DMS53 treated with DMSO at 0.1 percent for 48 hours (cell line): ENCODE measurements around the gene CDH8.

Source experiments
- DNase-seq: peaks from one replicate; lab custom pipeline; 2025; ENCODE audit not compliant: unreplicated experiment; lab: John Stamatoyannopoulos, UW

The CDH8 gene

GRCh38 chr16:61659936-61660335 is 376.3 kb downstream of the CDH8 start:
- no peak for DNase-seq

GRCh38 chr16:61654962-61655361 is 381.3 kb downstream of the CDH8 start:
- no peak for DNase-seq

GRCh38 chr16:61653544-61653943 is 382.7 kb downstream of the CDH8 start:
- DNase-seq, result no peak

GRCh38 chr16:61645561-61645960 is 390.7 kb downstream of the CDH8 start:
- DNase-seq, result no peak

GRCh38 chr16:61644736-61645135 is 391.5 kb downstream of the CDH8 start:
- no peak for DNase-seq

GRCh38 chr16:61617219-61617783 is 418.9 kb downstream of the CDH8 start:
- no peak for DNase-seq

- DNase-seq, result no peak
Measured at GRCh38 chr16:61616088-61616487, 420.1 kb downstream of the CDH8 start.

GRCh38 chr16:61611847-61612491 is 424.3 kb downstream of the CDH8 start:
- DNase-seq, result no peak

- no peak for DNase-seq
Measured at GRCh38 chr16:61606581-61606980, 429.7 kb downstream of the CDH8 start.
